Spinal cord (tissue), 10 donors: ENCODE data around the gene SLC22A15. TPM values are rescaled to one million over a fixed set of nuclear protein-coding genes. Genes with fewer than 3 reads are reported as not detected.
"Not testable (repeated sequence)": the region's sequence is repeated elsewhere in the genome, so short reads cannot be mapped to it uniquely, and the experiment has no call there.

Experiments used
- DNase-seq, 6 donors: peaks; one replicate each; pipeline versions ENCODE4 v3.0.0 to v3.0.0-alpha.2; 2013 to 2015; ENCODE audit warnings: low spot score in 6 of 6, low read depth in 4 of 6
- H3K27ac ChIP-seq: one replicate; pipeline ENCODE4 v1.5.1; 2013; ENCODE audit warnings: low read depth, low read length, control low read depth
- H3K27me3 ChIP-seq: one replicate; pipeline ENCODE4 v1.6.1; 2013; ENCODE audit warnings: low read length; ENCODE audit not compliant: control insufficient read depth, insufficient read depth
- H3K36me3 ChIP-seq: one replicate; pipeline ENCODE4 v1.6.1; 2013; ENCODE audit warnings: low read length; ENCODE audit not compliant: control insufficient read depth, insufficient read depth
- H3K4me1 ChIP-seq: one replicate; pipeline ENCODE4 v1.6.1; 2013; ENCODE audit warnings: low read length; ENCODE audit not compliant: control insufficient read depth, insufficient read depth
- H3K4me3 ChIP-seq: one replicate; pipeline ENCODE4 v1.5.1; 2013; ENCODE audit warnings: low read depth, low read length, control low read depth
- H3K9me3 ChIP-seq: one replicate; pipeline ENCODE4 v1.6.1; 2013; ENCODE audit warnings: low read length; ENCODE audit not compliant: control insufficient read depth, insufficient read depth
- whole genome bisulfite sequencing: methylation state at CpG from one replicate; pipeline ENCODE4 v1.1.5; 2013; ENCODE audit warnings: missing lambda C conversion rate; ENCODE audit not compliant: insufficient coverage; 5-methylcytosine and 5-hydroxymethylcytosine counted together
- polyA plus RNA-seq, 2 donors: library from polyadenylated mRNA; unstranded; fragments of 120-200 nt; gene quantifications; one replicate each; pipeline ENCODE4 v1.2.1, GENCODE V29; 2013; ENCODE audit not compliant: insufficient read length in 2 of 2
- total RNA-seq, 2 donors: library from RNA; depleted of rRNA in 1 of 2; stranded (reverse); fragments of 120-200 nt in 1 of 2; fragments of >200 nt in 1 of 2; gene quantifications; one replicate each; pipeline versions ENCODE4 v1.2.3 to v1.2.4, GENCODE V29; 2013 to 2014
- donor health status: healthy.

SLC22A15 gene
- total and polyA plus RNA-seq, 4 donors = 10.0 to 36.0 (median 23.1) TPM

DNA sequence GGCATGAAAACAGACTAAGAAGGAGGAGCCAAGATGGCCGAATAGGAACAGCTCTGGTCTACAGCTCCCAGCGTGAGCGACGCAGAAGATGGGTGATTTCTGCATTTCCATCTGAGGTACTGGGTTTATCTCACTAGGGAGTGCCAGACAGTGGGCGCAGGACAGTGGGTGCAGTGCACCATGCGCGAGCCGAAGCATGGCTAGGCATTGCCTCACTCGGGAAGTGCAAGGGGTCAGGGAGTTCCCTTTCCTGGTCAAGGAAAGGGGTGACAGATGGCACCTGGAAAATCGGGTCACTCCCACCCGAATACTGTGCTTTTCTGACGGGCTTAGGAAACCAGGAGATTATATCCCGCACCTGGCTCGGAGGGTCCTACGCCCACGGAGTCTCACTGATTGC is 75.6 kb downstream of the SLC22A15 start:
- not testable (repeated sequence) for H3K9me3 ChIP-seq, H3K4me3 ChIP-seq, H3K4me1 ChIP-seq, DNase-seq, H3K27ac ChIP-seq, H3K36me3 ChIP-seq, H3K27me3 ChIP-seq
- 97% methylated on average over 15 of the region's 16 CpGs for WGBS

DNA sequence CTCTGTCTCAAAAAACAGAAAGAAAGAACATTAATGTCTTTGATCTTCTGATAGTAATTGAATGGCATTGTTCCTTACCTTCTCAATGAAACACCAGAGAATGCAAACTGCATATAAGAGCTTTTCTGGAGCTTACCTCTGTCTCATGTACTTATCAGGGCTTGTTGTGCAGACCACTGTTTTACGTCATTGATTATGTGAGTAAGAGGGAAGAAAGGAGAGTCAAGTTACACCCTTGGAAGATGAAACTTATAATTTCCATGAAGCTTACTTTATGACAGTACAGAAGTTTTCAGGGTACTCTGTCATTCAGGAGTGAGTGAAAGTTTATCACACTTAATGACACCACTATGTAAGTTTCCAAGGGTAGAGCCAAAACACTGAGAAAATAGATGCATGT is 85.9 kb downstream of the SLC22A15 start:
- H3K36me3 ChIP-seq = peaks cover 4% of the 10 kb centered on the region
- WGBS = no CpG with 5 or more reads among the region's 1 CpG
- no peak overlapping the region for H3K4me3 ChIP-seq
- H3K9me3 ChIP-seq = no peaks in the 10 kb centered on the region
- no peaks in the 10 kb centered on the region for H3K4me1 ChIP-seq
- no peak overlapping the region for H3K27ac ChIP-seq
- no peak for DNase-seq
- H3K27me3 ChIP-seq = no peaks in the 10 kb centered on the region

DNA sequence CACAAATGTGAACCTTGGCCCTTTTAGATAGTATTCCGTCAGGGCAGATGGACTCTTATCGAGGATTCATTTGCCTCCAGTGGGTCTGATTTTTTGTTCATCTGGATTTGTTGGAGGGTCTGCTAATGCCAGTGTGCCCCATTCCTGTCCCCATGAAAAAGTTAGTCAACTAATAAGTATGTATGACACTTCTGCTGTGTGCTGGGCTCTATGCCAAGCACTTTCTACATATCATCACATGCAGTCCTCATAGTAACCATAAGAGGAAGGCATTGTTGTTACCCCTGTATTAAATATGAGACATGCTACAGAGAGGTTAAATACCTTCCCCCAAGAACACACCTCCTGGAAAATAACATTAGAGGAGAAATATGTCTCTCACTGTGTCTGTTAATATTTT is 88.3 kb downstream of the SLC22A15 start:
- H3K27me3 ChIP-seq = no peaks in the 10 kb centered on the region
- no peaks in the 10 kb centered on the region for H3K9me3 ChIP-seq
- H3K27ac ChIP-seq = no peak overlapping the region
- WGBS = 100% methylated on average over 2 of the region's 2 CpGs
- no peak for DNase-seq
- no peaks in the 10 kb centered on the region for H3K4me1 ChIP-seq
- H3K4me3 ChIP-seq = no peak overlapping the region
- peaks cover 4% of the 10 kb centered on the region for H3K36me3 ChIP-seq

DNA sequence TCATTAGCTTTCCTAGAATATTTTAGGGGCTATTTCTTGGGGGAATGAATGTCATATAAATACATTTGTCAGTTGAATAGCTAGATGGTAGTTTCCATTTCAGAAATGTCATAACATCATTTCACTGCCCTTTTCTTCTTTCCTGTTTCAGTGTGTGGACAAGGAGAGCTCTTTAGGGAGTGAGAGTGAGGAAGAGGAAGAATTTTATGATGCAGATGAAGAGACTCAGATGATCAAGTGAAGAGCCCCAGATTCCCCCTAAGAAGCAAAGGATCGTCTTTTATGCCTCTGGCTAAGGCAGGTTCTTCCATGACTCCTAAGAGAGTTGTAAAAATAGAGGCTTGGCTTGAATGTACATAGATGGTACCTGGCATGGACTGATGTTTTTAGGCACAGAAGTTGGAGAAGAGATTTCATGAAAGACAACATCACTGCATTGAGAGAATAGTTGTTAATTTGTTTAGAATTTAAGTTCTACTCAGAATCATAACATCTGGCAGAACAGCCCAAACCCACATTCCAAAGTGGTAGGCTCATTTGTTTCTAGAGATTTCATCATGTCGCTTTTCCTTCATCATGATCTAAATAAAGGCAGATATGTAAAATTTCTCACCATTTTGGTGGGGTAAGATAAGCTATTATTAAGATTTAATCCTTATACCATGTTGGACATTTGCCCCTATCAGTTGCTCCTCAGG is 90.7 kb downstream of the SLC22A15 start:
- H3K4me1 ChIP-seq = no peaks in the 10 kb centered on the region
- peaks cover 4% of the 10 kb centered on the region for H3K36me3 ChIP-seq
- H3K4me3 ChIP-seq = no peak overlapping the region
- no peaks in the 10 kb centered on the region for H3K9me3 ChIP-seq
- WGBS = no CpG with 5 or more reads among the region's 2 CpGs
- no peak for DNase-seq
- no peak overlapping the region for H3K27ac ChIP-seq
- no peaks in the 10 kb centered on the region for H3K27me3 ChIP-seq

DNA sequence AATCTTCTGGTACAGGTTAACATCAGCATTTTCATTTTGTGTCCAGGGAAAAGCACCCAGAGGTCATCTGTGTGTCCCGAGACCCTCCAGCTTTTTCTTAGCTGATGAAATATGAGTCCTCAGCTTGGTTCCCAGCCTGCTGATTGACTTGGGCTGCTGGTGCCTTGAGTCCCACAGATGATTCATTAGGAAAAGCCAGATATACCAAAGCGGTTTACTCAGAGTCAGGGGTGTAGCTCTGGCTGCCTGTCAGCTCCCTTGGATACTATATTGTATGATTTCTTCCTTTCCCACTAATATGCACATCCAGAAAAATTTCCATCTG is 91.2 kb downstream of the SLC22A15 start:
- no peak overlapping the region for H3K27ac ChIP-seq
- 69% methylated on average over 1 of the region's 2 CpGs for WGBS

DNA sequence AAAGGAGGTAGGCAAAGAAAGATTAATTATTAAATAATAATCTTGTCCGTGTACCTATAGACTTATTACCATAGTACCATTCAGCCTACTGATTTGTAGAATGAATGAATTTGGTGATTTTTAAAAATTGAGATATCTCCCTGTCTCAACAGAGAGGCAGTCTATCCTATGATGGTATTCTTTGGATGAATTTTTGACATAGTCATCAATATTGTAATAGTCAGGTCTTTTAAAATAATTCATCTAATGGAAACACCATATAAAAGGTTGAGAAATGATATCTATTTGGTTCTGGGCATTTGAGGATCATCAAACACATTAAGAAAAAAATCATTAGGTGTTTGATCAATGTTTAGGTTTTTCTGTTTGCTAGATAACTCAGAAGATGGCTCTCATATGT is 99.3 kb downstream of the SLC22A15 start:
- no peak for DNase-seq
- no CpG with 5 or more reads among the region's 1 CpG for WGBS
- Histone ChIP-seq H3K36me3 (peaks cover 4% of the 10 kb centered on the region), H3K27ac (no peak overlapping the region), H3K4me3 (no peak overlapping the region), H3K27me3 (no peaks in the 10 kb centered on the region), H3K4me1 (no peaks in the 10 kb centered on the region), H3K9me3 (no peaks in the 10 kb centered on the region)

More for the DNA sequence above, 91.2 kb downstream of the SLC22A15 start:
- no peak for DNase-seq
- no peaks in the 10 kb centered on the region for H3K27me3 ChIP-seq
- no peaks in the 10 kb centered on the region for H3K4me1 ChIP-seq
- peaks cover 3% of the 10 kb centered on the region for H3K36me3 ChIP-seq
- no peak overlapping the region for H3K4me3 ChIP-seq
- no peaks in the 10 kb centered on the region for H3K9me3 ChIP-seq

DNA sequence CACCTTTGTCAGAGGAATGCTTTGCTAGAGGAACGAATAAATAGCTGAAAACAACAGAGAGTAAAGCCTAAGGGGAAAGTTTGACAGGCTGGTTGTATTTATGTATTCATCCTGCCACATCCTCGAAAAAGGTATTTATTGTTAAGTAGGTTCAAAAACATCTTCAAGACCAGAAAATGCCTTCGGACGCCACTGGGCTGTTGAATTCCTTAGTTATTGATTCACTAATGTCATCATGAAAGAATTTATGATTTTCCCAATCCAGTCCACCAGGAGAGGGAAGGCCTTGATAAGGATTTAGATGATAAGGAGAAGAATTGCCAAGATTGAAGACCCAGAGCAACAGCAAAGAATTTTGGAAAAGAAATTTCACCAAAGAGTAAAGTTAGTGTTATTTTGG is 99.7 kb downstream of the SLC22A15 start:
- DNase-seq = peak in 1 of 6 donors; percentile 2
- Histone ChIP-seq H3K27ac (no peak overlapping the region), H3K9me3 (no peaks in the 10 kb centered on the region), H3K4me1 (no peaks in the 10 kb centered on the region), H3K36me3 (peaks cover 4% of the 10 kb centered on the region), H3K4me3 (no peak overlapping the region), H3K27me3 (no peaks in the 10 kb centered on the region)
- WGBS = 67% methylated on average over 1 of the region's 4 CpGs

DNA sequence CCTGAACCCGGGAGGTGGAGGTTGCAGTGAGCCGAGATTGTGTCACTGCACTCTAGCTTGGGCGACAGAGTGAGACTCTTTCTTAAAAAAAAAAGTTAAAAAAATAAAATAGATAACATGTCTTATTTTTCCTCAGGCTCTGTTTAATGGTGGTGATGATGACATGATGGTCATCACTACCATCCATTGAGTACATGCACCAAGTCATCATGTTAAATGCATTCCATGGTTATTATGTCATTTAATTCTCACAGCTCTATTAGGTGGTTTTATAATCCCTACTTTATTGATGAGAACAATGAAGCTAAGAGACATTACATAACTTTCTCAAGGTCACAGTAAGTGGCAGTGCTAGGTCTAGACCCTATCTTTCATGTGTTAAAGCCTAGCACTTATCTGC is 100.5 kb downstream of the SLC22A15 start:
- Histone ChIP-seq H3K27ac (no peak overlapping the region), H3K9me3 (no peaks in the 10 kb centered on the region)
- no CpG with 5 or more reads among the region's 3 CpGs for WGBS

DNA sequence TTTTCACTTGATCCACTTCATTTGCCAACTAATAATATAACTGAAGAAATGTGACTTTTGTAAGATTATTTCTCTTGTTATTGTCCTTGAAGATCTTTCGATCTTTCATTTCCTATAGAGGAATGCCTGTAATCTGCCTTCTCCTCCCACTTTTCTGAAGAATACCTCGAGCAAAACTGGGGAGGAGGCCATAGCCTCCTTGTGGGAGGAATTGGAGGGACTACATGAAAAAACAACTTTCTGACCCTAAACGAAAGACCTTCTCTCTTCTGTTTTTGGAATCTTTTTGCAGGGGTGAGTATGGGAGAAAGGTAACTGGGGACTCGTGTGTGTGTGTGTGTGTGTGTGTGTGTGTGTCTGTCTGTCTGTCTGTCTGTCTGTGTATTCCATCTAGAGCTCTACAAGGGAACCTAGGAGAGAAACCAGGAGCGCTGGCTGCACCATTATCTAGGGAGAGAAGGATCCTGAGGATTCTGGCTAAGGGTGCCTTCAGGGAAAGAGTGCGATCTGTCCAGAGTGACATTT is 102.4 kb downstream of the SLC22A15 start:
- no peaks in the 10 kb centered on the region for H3K9me3 ChIP-seq
- DNase-seq = no peak
- H3K4me3 ChIP-seq = no peak overlapping the region
- H3K4me1 ChIP-seq = no peaks in the 10 kb centered on the region
- WGBS = 79% methylated on average over 2 of the region's 6 CpGs
- H3K27me3 ChIP-seq = no peaks in the 10 kb centered on the region
- H3K27ac ChIP-seq = no peak overlapping the region
- peaks cover 4% of the 10 kb centered on the region for H3K36me3 ChIP-seq

More for the DNA sequence above, 100.5 kb downstream of the SLC22A15 start:
- peaks cover 4% of the 10 kb centered on the region for H3K36me3 ChIP-seq
- no peak for DNase-seq
- no peaks in the 10 kb centered on the region for H3K4me1 ChIP-seq
- no peak overlapping the region for H3K4me3 ChIP-seq
- H3K27me3 ChIP-seq = no peaks in the 10 kb centered on the region

DNA sequence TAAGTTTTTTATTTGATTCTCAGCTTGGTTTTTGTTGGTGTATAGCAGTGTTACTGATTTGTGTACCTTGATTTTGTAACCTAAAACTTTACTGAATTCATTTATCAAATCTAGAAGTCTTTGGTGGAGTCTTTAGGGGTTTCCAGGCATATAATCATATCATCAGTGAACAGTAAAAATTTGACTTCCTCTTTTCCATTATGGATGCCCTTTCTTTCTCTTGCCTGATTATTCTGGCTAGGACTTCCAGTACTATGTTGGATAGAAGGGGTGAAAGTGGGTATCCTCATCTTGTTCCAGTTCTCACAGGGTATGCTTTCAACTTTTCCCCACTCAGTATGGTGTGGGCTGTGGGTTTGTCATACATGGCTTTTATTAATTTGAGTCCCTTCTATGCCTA is 111.3 kb downstream of the SLC22A15 start:
- H3K27ac ChIP-seq = no peak overlapping the region
- H3K4me3 ChIP-seq = no peak overlapping the region
- DNase-seq = no peak
- H3K4me1 ChIP-seq = no peaks in the 10 kb centered on the region
- no peaks in the 10 kb centered on the region for H3K36me3 ChIP-seq
- no peaks in the 10 kb centered on the region for H3K27me3 ChIP-seq
- H3K9me3 ChIP-seq = peaks cover 7% of the 10 kb centered on the region
